CD14-positive monocyte (primary cell): ENCODE results near the gene GPR150. TPM values are rescaled to one million over a fixed set of nuclear protein-coding genes. Genes with fewer than 3 reads are reported as not detected.

Experiments
- DNase-seq, 3 donors: peaks; one replicate each; pipeline ENCODE4 v3.0.0-alpha.2; 2011 to 2022
- H2AFZ ChIP-seq: 2 replicates; pipeline ENCODE4 v1.6.0; 2012; ENCODE audit warnings: mild to moderate bottlenecking, low read depth, low read length, inconsistent platforms; ENCODE audit not compliant: insufficient read depth, poor library complexity, severe bottlenecking
- H3K27ac ChIP-seq, 2 donors: 1 replicate in 1 of 2; 2 replicates in 1 of 2; pipeline ENCODE4 v1.5.1; 2012 to 2013; ENCODE audit warnings: low read length in 2 of 2, control low read depth in 1 of 2, inconsistent platforms in 1 of 2, low read depth in 1 of 2, mild to moderate bottlenecking in 1 of 2
- H3K27me3 ChIP-seq, 2 donors: one replicate each; pipeline versions ENCODE4 v1.6.0 to v1.6.1; 2011 to 2013; ENCODE audit warnings: low read length in 2 of 2; ENCODE audit not compliant: control insufficient read depth in 2 of 2, insufficient read depth in 2 of 2
- H3K36me3 ChIP-seq, 2 donors: replicated peaks in 1 of 2; 1 replicate in 1 of 2; 2 replicates in 1 of 2; pipeline versions ENCODE4 v1.5.1 to v1.6.1; 2012 to 2013; ENCODE audit warnings: low read length in 2 of 2, control low read depth in 1 of 2, inconsistent platforms in 1 of 2, mild to moderate bottlenecking in 1 of 2; ENCODE audit not compliant: insufficient read depth in 2 of 2, control insufficient read depth in 1 of 2
- H3K4me1 ChIP-seq, 2 donors: 1 replicate in 1 of 2; 2 replicates in 1 of 2; pipeline versions ENCODE4 v1.5.1 to v1.6.1; 2012 to 2013; ENCODE audit warnings: low read length in 2 of 2, control low read depth in 1 of 2, inconsistent platforms in 1 of 2, mild to moderate bottlenecking in 1 of 2, moderate library complexity in 1 of 2; ENCODE audit not compliant: insufficient read depth in 2 of 2, control insufficient read depth in 1 of 2
- H3K4me2 ChIP-seq: replicated peaks from 2 replicates; pipeline ENCODE3; 2012; ENCODE audit warnings: low read length, moderate library complexity, mild to moderate bottlenecking; ENCODE audit not compliant: poor library complexity, severe bottlenecking; ENCODE audit errors: extremely low read depth
- H3K4me3 ChIP-seq, 3 experiments: fragments of 200-600 bp in 1 of 3; sonication (generic) in 1 of 3; replicated peaks in 1 of 3; 1 replicate in 2 of 3; 2 replicates in 1 of 3; pipeline ENCODE4 v1.5.1; 2011 to 2013; ENCODE audit warnings: low read length in 3 of 3, mild to moderate bottlenecking in 3 of 3, control low read depth in 2 of 3, low read depth in 2 of 3, inconsistent platforms in 1 of 3, moderate library complexity in 1 of 3
- H3K79me2 ChIP-seq: 2 replicates; pipeline ENCODE4 v1.6.0; 2012; ENCODE audit warnings: mild to moderate bottlenecking, control low read depth, inconsistent platforms, low read length, moderate library complexity; ENCODE audit not compliant: insufficient read depth
- H3K9ac ChIP-seq: 2 replicates; pipeline ENCODE4 v1.6.0; 2017; ENCODE audit warnings: low read length, mild to moderate bottlenecking; ENCODE audit not compliant: insufficient read depth, poor library complexity, severe bottlenecking
- H3K9me3 ChIP-seq, 2 donors: replicated peaks in 1 of 2; 1 replicate in 1 of 2; 2 replicates in 1 of 2; pipeline versions ENCODE4 v1.5.1 to v1.6.1; 2012 to 2013; ENCODE audit warnings: low read length in 2 of 2, control low read depth in 1 of 2; ENCODE audit not compliant: control insufficient read depth in 1 of 2, insufficient read depth in 1 of 2
- H4K20me1 ChIP-seq: 2 replicates; pipeline ENCODE4 v1.6.0; 2012; ENCODE audit warnings: mild to moderate bottlenecking, low read length, control low read depth, moderate library complexity; ENCODE audit not compliant: insufficient read depth
- H3K27ac Mint-ChIP-seq, 7 donors: one replicate each; pipeline ENCODE4 v1.8.0; 2020; ENCODE audit warnings: mild to moderate bottlenecking in 7 of 7, mixed read lengths in 7 of 7, moderate library complexity in 6 of 7, inconsistent platforms in 2 of 7
- H3K27me3 Mint-ChIP-seq, 3 donors: one replicate each; pipeline ENCODE4 v1.8.0; 2021 to 2022; ENCODE audit warnings: low read depth in 3 of 3, mild to moderate bottlenecking in 3 of 3, mixed read lengths in 3 of 3, moderate library complexity in 3 of 3, inconsistent platforms in 1 of 3
- H3K36me3 Mint-ChIP-seq, 2 donors: one replicate each; pipeline ENCODE4 v1.8.0; 2020; ENCODE audit warnings: mixed read lengths in 2 of 2, inconsistent platforms in 1 of 2, mild to moderate bottlenecking in 1 of 2
- H3K4me1 Mint-ChIP-seq: one replicate; pipeline ENCODE4 v1.8.0; 2020; ENCODE audit warnings: mild to moderate bottlenecking, mixed read lengths
- H3K4me3 Mint-ChIP-seq, 2 donors: one replicate each; pipeline ENCODE4 v1.8.0; 2020; ENCODE audit warnings: mild to moderate bottlenecking in 2 of 2, mixed read lengths in 2 of 2, moderate library complexity in 1 of 2
- H3K9me3 Mint-ChIP-seq, 7 donors: one replicate each; pipeline ENCODE4 v1.8.0; 2020 to 2022; ENCODE audit warnings: mixed read lengths in 7 of 7, mild to moderate bottlenecking in 6 of 7, moderate library complexity in 6 of 7, inconsistent platforms in 2 of 7
- CTCF ChIP-seq: fragments of 200-600 bp; IDR thresholded peaks from one replicate; pipeline ENCODE4 v1.8.0; 2022; ENCODE audit warnings: antibody characterized with exemption, mild to moderate bottlenecking
- WGBS: methylation state at CpG from one replicate; pipeline ENCODE4 v1.1.5; 2013; ENCODE audit warnings: missing lambda C conversion rate; ENCODE audit not compliant: insufficient coverage; 5-methylcytosine and 5-hydroxymethylcytosine counted together
- intact Hi-C, 2 donors: fragments of 100-400 bp; cut with micrococcal nuclease; formaldehyde crosslinking; loops; one replicate each; pipeline versions ENCODE4 v1.15.0 to v1.15.1; 2023
- polyA plus RNA-seq, 3 donors: library from polyadenylated mRNA; depleted of rRNA in 1 of 3; unstranded in 2 of 3; stranded (reverse) in 1 of 3; fragments of 300-500 nt in 2 of 3; fragments of >200 nt in 1 of 3; fragmentation: Illumina TruSeq in 2 of 3; gene quantifications; 1 replicate in 2 of 3; 2 replicates in 1 of 3; pipeline ENCODE4 v1.2.3, GENCODE V29; 2012 to 2021

Gene GPR150
- polyA plus RNA-seq, 3 donors, result not detected

GRCh38 chr5:95606419-95606818, 13.5 kb upstream of the GPR150 start:
- no peak for DNase-seq
- TF ChIP-seq CTCF, result no peak
- Histone ChIP-seq H2AFZ (no peak overlapping the region), H3K9me3 (no peaks in the 10 kb centered on the region), H3K79me2 (no peaks in the 10 kb centered on the region), H3K4me2 (no peak overlapping the region), H3K4me1 (no peaks in the 10 kb centered on the region), H3K9ac (no peak overlapping the region), H4K20me1 (no peaks in the 10 kb centered on the region), H3K4me3 (no peak overlapping the region), H3K27ac (no peak overlapping the region), H3K27me3 (no peaks in the 10 kb centered on the region), H3K36me3 (no peaks in the 10 kb centered on the region)
- WGBS, result no CpG with 5 or more reads among the region's 1 CpG
- Mint-ChIP-seq H3K4me3 (no peak overlapping the region), H3K4me1 (no peaks in the 10 kb centered on the region), H3K27me3 (peaks cover 0 to 2% (median 0%) of the 10 kb centered on the region in 3 donors), H3K36me3 (peaks cover 0 to 4% of the 10 kb centered on the region in 2 donors), H3K9me3 (peaks cover 0 to 2% (median 0%) of the 10 kb centered on the region in 7 donors), H3K27ac (no peak overlapping the region)
- intact Hi-C loops, result no loop called here

- no peaks in the 10 kb centered on the region for H3K79me2 ChIP-seq
- no peaks in the 10 kb centered on the region for H3K4me1 Mint-ChIP-seq
- peaks cover 0 to 6% of the 10 kb centered on the region in 2 donors for H3K9me3 ChIP-seq
- H3K27me3 Mint-ChIP-seq, result peaks cover 0 to 4% (median 0%) of the 10 kb centered on the region in 3 donors
- no peak for DNase-seq
- H3K4me3 ChIP-seq, result no peak overlapping the region
- no peak overlapping the region for H3K27ac Mint-ChIP-seq
- H4K20me1 ChIP-seq, result no peaks in the 10 kb centered on the region
- no peak overlapping the region for H2AFZ ChIP-seq
- no peaks in the 10 kb centered on the region for H3K4me1 ChIP-seq
- H3K36me3 ChIP-seq, result no peaks in the 10 kb centered on the region
- H3K4me3 Mint-ChIP-seq, result no peak overlapping the region
- no peak overlapping the region for H3K9ac ChIP-seq
- 91% methylated on average over 3 of the region's 3 CpGs for WGBS
- no peak for TF ChIP-seq CTCF
- peaks cover 2 to 14% (median 8%) of the 10 kb centered on the region in 7 donors for H3K9me3 Mint-ChIP-seq
- no peaks in the 10 kb centered on the region for H3K27me3 ChIP-seq
- intact Hi-C loops, result no loop called here
- no peak overlapping the region for H3K4me2 ChIP-seq
- H3K27ac ChIP-seq, result no peak overlapping the region
- no peaks in the 10 kb centered on the region for H3K36me3 Mint-ChIP-seq
These were observed 10.2 kb upstream of the GPR150 start for GRCh38 chr5:95609711-95610110.
